GM12874 (cell line): ENCODE measurements around the gene PAK3.
A peak's percentile ranks its signal among the peaks of the same experiment; 100 is the strongest.

Experiments used
- CTCF ChIP-seq: IDR thresholded peaks from 2 replicates; pipeline ENCODE4 v1.5.1; 2011; ENCODE audit warnings: low read depth, mild to moderate bottlenecking, control low read depth, low read length, moderate library complexity; ENCODE audit not compliant: insufficient read depth

PAK3 gene

GRCh38 chrX:111131572-111131971, 35.6 kb downstream of the PAK3 start:
- no peak for TF ChIP-seq CTCF

GRCh38 chrX:111133389-111133788, 37.4 kb downstream of the PAK3 start:
- no peak for TF ChIP-seq CTCF

GRCh38 chrX:111145878-111146277, 49.9 kb downstream of the PAK3 start:
- TF ChIP-seq CTCF, result no peak

- TF ChIP-seq CTCF, result no peak
These were observed 55.8 kb downstream of the PAK3 start for GRCh38 chrX:111151764-111152163.

- no peak for TF ChIP-seq CTCF
These were observed 63.2 kb downstream of the PAK3 start for GRCh38 chrX:111159232-111159631.

GRCh38 chrX:111164728-111165127, 68.7 kb downstream of the PAK3 start:
- 0 out of 2 replicates have a peak, but pooled peaks have one; percentile 18 for TF ChIP-seq CTCF

- TF ChIP-seq CTCF, result no peak
These were observed 69.9 kb downstream of the PAK3 start for GRCh38 chrX:111165902-111166301.

GRCh38 chrX:111167334-111167733, 71.3 kb downstream of the PAK3 start:
- TF ChIP-seq CTCF, result no peak
